ENCODE results near the gene ARHGAP35. TPM values are rescaled to one million over a fixed set of nuclear protein-coding genes. Genes with fewer than 3 reads are reported as not detected.
A peak's percentile ranks its signal among the peaks of the same experiment; 100 is the strongest.
"Not testable (repeated sequence)": the region's sequence is repeated elsewhere in the genome, so short reads cannot be mapped to it uniquely, and the experiment has no call there.

Gene ARHGAP35
- total RNA-seq, 2 donors from 2014 or later, result 22.7 to 30.0 TPM

DNA sequence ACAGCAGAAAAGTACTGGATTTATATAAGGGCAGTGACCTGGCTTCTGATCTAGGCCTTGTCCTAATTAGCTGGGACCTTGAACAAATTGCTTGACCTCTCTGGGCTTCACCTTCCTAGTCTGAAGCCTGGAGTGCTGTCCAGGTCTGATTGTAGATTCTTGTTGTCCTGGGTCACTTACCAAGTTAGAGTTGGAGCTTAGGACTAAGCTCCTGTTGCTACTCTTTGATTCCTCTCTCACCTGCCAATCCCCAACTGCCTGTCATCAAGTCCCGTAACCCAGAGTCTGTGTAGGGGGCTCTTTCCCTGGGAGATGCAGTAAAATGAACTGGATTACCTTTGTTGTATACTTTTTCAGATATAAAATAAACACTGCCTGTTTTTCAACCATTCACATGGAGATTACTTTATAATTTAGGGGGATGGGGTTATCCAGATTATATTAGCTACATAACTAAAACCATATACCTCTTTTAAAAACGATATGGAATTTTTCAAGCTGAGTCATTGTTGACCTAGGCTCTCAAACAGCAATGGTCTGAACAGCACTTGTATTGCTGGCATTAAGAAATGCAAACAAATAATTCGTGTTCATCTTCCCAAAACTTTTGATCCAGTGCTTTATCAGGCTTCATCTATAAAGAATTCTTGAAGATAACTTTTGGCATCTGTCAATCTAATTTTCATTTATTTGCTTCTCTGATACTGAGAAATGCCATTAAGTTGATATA is 5.8 kb downstream of the ARHGAP35 start:
- no peaks in the 10 kb centered on the region for H3K36me3 Mint-ChIP-seq (ENCODE audit: insufficient read depth in 2 of 2)
- H3K4me3 Mint-ChIP-seq, result no peak overlapping the region
- ATAC-seq (replicated peaks in 1 of 2) (no peak), DNase-seq (no peak)
- H3K27me3 Mint-ChIP-seq (ENCODE audit: low read depth), result no peaks in the 10 kb centered on the region
- H3K4me1 Mint-ChIP-seq (ENCODE audit: low read depth), result peaks cover 47% of the 10 kb centered on the region
- no peaks in the 10 kb centered on the region for H3K9me3 Mint-ChIP-seq
- H3K27ac Mint-ChIP-seq, result peak overlapping the region; percentile 3

DNA sequence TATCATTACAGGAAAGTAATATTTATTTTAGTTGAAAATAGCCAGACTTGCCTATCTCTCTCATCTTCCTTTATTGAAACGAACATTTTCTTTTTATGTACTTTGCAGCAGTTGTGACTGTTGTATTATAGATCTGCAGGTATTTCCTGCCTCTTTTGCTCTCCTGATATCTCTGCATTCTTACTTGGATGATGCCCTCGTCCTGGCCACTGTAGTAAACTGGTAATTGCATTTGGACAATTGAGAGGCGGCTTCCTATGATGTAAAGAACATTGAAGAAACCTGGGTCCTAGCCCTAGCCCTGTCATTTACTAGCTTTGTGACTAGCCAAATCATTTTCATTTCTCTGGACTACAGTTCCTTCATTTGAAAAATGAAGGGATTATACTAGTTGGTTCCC is 6.4 kb downstream of the ARHGAP35 start:
- no peaks in the 10 kb centered on the region for H3K36me3 Mint-ChIP-seq (ENCODE audit: insufficient read depth in 2 of 2)
- H3K27me3 Mint-ChIP-seq (ENCODE audit: low read depth), result no peaks in the 10 kb centered on the region
- ATAC-seq (replicated peaks in 1 of 2), result no peak
- H3K9me3 Mint-ChIP-seq, result no peaks in the 10 kb centered on the region
- H3K4me3 Mint-ChIP-seq, result no peak overlapping the region
- DNase-seq, result no peak
- H3K4me1 Mint-ChIP-seq (ENCODE audit: low read depth), result peaks cover 47% of the 10 kb centered on the region
- peak overlapping the region; percentile 80 for H3K27ac Mint-ChIP-seq

DNA sequence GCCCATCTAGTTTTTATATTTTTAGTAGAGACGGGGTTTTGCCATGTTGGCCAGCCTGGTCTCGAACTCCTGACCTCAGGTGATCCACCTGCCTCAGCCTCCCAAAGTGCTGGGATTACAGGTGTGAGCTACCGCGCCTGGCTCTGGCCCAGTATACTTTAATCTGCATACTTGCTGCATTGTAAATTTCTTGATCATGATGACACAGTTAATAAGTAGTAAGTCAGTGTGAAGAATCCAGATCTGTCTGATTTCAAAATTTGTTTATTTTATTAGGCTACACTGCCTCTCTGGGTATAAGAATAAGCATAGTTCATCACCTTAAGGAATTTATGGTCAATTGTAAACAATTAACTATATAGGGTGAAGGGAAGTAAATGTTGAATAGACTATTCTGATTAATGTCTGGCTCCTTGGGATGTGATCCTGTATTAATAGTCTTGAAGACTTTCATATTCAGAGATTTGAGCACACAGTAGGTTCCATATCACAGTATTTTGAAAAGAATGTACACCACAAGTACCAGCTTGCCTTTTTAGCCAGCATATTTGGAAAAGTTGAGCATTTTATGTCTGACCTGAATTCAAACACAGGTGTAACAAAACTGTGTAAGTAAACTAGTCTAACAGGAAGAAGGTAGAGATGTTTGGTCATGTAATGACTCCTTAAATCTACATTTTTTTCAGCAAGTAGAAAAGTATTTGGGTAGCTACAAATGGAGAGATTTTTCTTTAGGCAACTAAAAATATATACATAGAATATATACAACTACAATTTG is 7.4 kb downstream of the ARHGAP35 start:
- no peaks in the 10 kb centered on the region for H3K27me3 Mint-ChIP-seq (ENCODE audit: low read depth)
- H3K27ac Mint-ChIP-seq, result no peak overlapping the region
- no peak overlapping the region for H3K4me3 Mint-ChIP-seq
- H3K4me1 Mint-ChIP-seq (ENCODE audit: low read depth), result peaks cover 47% of the 10 kb centered on the region
- DNase-seq, result no peak
- no peaks in the 10 kb centered on the region for H3K36me3 Mint-ChIP-seq (ENCODE audit: insufficient read depth in 2 of 2)
- ATAC-seq (replicated peaks in 1 of 2), result no peak
- H3K9me3 Mint-ChIP-seq, result no peaks in the 10 kb centered on the region

DNA sequence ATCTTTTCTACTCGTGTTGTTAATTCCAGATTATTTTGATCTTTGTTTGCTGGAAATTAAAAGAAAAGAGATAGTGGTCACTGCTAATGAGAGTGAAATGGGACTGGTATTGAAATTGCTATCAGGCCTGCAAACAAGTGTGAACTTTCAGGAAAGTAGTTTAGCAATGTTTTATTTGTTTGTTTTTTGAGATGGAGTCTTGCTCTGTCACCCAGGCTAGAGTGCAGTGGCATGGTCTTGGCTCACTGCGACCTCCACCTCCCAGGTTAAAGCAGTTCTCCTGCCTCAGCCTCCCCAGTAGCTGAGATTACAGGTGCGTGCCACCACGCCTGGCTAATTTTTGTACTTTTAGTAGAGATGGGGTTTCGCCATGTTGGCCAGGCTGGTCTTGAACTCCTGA is 10.4 kb downstream of the ARHGAP35 start:
- not testable (repeated sequence) for H3K27ac Mint-ChIP-seq; H3K9me3 Mint-ChIP-seq; DNase-seq; H3K4me3 Mint-ChIP-seq; H3K36me3 Mint-ChIP-seq (ENCODE audit: insufficient read depth in 2 of 2); ATAC-seq (replicated peaks in 1 of 2); H3K27me3 Mint-ChIP-seq (ENCODE audit: low read depth)
- peaks cover 33% of the 10 kb centered on the region for H3K4me1 Mint-ChIP-seq (ENCODE audit: low read depth)

DNA sequence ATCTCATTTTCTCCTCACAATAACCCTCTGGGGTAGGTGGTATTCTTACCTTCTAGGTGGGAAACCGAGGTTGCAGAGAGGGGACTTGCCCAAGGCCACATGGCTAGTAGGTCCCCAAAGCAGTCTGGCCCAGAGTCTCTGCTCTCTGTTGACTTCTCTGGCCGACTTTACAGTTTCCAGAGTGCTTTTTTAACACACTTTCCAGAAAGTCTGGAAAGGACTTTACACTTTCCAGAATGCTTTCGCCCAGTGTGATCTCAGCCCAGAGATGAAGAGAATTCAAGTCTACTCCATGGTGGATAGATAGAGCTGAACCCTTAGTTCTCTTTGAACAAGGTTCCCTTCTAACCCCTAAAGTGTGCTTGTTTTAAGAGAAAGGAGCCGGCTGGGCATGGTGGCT is 12.2 kb downstream of the ARHGAP35 start:
- no peaks in the 10 kb centered on the region for H3K27me3 Mint-ChIP-seq (ENCODE audit: low read depth)
- DNase-seq, result no peak
- no peaks in the 10 kb centered on the region for H3K9me3 Mint-ChIP-seq
- H3K27ac Mint-ChIP-seq, result no peak overlapping the region
- H3K36me3 Mint-ChIP-seq (ENCODE audit: insufficient read depth in 2 of 2), result peaks cover 0 to 4% of the 10 kb centered on the region in 2 donors
- no peak for ATAC-seq (replicated peaks in 1 of 2)
- H3K4me3 Mint-ChIP-seq, result no peak overlapping the region
- H3K4me1 Mint-ChIP-seq (ENCODE audit: low read depth), result peaks cover 15% of the 10 kb centered on the region

DNA sequence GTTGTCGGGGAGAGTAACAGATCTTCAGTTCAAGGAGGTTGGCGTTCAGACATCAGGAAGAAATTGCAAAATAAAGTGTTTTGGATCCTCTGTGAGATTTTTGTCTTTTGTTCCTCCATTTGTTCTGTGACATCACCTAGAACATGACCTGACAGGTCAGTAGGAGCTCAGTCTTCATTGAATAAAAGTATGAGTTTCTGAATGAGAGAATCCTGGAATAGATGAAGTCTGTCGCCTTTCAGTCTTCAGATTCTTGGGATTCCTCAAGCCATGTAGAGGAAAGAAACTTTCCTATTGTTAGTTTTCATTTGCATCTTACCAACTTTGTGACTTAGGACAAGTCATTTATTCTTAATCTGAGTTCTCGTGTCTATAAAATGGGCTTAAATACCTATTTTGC is 14.4 kb downstream of the ARHGAP35 start:
- no peak for ATAC-seq (replicated peaks in 1 of 2)
- Mint-ChIP-seq H3K4me3 (no peak overlapping the region), H3K36me3 (ENCODE audit: insufficient read depth in 2 of 2) (peaks cover 0 to 4% of the 10 kb centered on the region in 2 donors), H3K4me1 (ENCODE audit: low read depth) (peaks cover 8% of the 10 kb centered on the region), H3K27me3 (ENCODE audit: low read depth) (no peaks in the 10 kb centered on the region), H3K27ac (no peak overlapping the region), H3K9me3 (no peaks in the 10 kb centered on the region)
- DNase-seq, result no peak

DNA sequence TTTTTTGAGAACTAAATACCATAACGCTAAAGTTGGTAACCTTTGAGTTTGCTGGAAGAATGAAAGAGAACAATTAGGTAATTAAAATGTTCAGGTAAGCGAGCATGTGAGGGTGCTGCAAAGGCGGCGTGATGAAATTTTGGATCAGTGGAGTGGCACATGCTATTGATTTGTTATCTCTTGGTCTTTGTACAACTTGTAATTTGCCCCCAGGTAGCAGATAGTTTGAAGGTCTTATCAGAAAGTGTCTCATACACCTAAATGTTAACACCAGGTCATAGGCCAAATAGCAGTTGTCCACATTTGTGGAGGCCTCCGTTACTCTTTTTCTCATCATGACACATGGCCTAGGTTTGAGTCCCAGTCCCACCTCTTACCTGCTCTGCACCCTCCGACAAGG is 14.9 kb downstream of the ARHGAP35 start:
- H3K27ac Mint-ChIP-seq, result no peak overlapping the region
- no peaks in the 10 kb centered on the region for H3K27me3 Mint-ChIP-seq (ENCODE audit: low read depth)
- H3K9me3 Mint-ChIP-seq, result no peaks in the 10 kb centered on the region
- no peak overlapping the region for H3K4me3 Mint-ChIP-seq
- ATAC-seq (replicated peaks in 1 of 2), result no peak
- peaks cover 0 to 4% of the 10 kb centered on the region in 2 donors for H3K36me3 Mint-ChIP-seq (ENCODE audit: insufficient read depth in 2 of 2)
- peaks cover 8% of the 10 kb centered on the region for H3K4me1 Mint-ChIP-seq (ENCODE audit: low read depth)
- no peak for DNase-seq

DNA sequence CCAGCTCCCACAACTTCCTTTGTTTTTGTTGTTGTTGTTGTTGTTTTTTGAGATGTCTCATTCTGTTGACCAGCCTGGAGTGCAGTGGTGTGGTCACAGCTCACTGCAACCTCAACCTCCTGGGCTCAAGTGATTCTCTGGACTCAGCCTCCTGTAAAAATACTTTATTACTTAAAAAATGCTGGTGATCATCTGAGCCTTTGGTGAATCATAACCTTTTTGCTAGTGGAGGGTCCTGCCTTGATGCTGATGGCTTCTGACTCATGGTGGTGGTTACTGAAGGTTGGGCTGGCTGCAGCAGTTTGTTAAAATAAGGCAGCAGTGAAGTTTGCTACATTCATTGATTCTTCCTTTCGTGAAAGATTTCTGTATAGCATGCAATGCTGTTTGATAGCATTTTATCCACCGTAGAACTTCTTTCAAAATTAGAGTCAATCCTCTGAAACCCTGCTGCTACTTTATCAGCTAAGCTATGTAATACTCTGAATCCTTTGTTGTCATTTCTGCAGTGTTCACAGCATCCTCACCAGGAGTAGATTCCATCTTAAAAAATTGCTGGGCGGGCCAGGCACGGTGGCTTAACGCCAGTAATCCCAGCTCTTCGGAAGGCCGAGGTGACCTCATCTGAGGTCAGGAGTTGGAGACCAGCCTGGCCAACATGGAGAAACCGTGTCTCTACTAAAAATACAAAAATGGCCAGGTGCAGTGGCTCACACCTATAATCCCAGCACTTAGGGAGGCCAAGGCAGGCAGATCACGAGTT is 18.0 kb downstream of the ARHGAP35 start:
- ATAC-seq (replicated peaks in 1 of 2), result peak; percentile 44 to 49
- H3K4me1 Mint-ChIP-seq (ENCODE audit: low read depth), result peaks cover 8% of the 10 kb centered on the region
- no peaks in the 10 kb centered on the region for H3K9me3 Mint-ChIP-seq
- DNase-seq, result no peak
- peaks cover 0 to 4% of the 10 kb centered on the region in 2 donors for H3K36me3 Mint-ChIP-seq (ENCODE audit: insufficient read depth in 2 of 2)
- H3K4me3 Mint-ChIP-seq, result no peak overlapping the region
- H3K27me3 Mint-ChIP-seq (ENCODE audit: low read depth), result no peaks in the 10 kb centered on the region
- no peak overlapping the region for H3K27ac Mint-ChIP-seq

DNA sequence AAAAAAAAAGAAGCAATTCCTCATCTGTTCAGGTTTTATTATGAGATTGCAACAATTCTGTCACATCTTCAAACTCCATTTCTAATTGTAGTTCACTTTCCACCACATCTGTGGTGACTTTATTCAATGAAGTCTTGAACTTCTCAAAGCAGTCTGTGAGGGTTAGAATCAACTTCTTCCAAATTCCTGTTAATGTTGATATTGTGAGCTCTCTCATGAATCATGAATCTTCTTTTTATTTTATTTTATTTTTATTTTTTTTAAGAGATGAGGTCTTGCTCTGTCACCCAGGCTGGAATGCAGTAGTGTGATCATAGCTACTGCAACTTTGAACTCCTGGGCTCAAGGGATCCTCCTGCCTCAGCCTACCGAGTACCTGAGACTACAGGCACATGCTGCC is 19.6 kb downstream of the ARHGAP35 start:
- ATAC-seq (replicated peaks in 1 of 2), result no peak
- H3K4me3 Mint-ChIP-seq, result no peak overlapping the region
- H3K9me3 Mint-ChIP-seq, result no peaks in the 10 kb centered on the region
- H3K27me3 Mint-ChIP-seq (ENCODE audit: low read depth), result no peaks in the 10 kb centered on the region
- DNase-seq, result no peak
- peaks cover 8% of the 10 kb centered on the region for H3K4me1 Mint-ChIP-seq (ENCODE audit: low read depth)
- H3K36me3 Mint-ChIP-seq (ENCODE audit: insufficient read depth in 2 of 2), result peaks cover 0 to 2% of the 10 kb centered on the region in 2 donors
- no peak overlapping the region for H3K27ac Mint-ChIP-seq

DNA sequence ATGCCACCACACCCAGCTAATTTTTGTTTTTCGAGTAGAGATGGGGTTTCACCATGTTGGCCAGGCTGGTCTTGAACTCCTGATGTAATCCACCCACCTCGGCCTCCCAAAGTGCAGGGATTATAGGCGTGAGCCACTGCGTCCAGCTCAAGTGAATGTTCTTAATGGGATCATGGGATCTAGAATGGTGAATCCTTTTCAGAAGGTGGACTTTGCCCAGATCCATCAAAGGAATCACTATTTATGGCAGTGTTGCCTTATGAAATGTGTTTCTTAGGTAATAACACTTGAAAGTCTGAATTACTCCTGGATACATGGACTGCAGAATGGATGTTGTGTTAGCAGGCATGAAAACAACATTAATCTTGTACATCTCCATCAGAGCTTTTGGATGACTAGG is 20.3 kb downstream of the ARHGAP35 start:
- Mint-ChIP-seq H3K27me3 (ENCODE audit: low read depth) (no peaks in the 10 kb centered on the region), H3K4me3 (no peak overlapping the region), H3K4me1 (ENCODE audit: low read depth) (peaks cover 8% of the 10 kb centered on the region), H3K9me3 (no peaks in the 10 kb centered on the region), H3K27ac (no peak overlapping the region), H3K36me3 (ENCODE audit: insufficient read depth in 2 of 2) (no peaks in the 10 kb centered on the region)
- ATAC-seq (replicated peaks in 1 of 2) (no peak), DNase-seq (no peak)

DNA sequence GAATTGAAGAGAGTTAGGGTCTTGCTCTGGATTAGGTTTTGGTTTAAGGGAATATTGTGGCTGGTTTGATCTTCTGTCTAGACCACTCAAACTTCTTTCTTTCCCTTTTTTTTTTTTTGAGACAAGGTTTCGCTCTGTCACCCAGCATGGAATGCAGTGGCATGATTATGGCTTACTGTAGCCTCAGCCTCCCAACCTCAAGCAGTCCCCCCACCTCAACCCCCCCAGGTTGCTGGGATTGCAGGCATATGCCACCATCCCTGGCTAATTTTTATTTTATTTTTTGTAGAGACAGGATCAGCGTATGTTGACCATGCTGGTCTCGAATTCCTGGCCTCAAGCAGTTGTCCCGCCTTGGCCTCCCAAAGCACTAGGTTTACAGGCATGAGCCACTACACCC is 21.2 kb downstream of the ARHGAP35 start:
- H3K36me3 Mint-ChIP-seq (ENCODE audit: insufficient read depth in 2 of 2), result no peaks in the 10 kb centered on the region
- H3K27ac Mint-ChIP-seq, result no peak overlapping the region
- H3K4me1 Mint-ChIP-seq (ENCODE audit: low read depth), result peaks cover 17% of the 10 kb centered on the region
- H3K4me3 Mint-ChIP-seq, result no peak overlapping the region
- no peaks in the 10 kb centered on the region for H3K27me3 Mint-ChIP-seq (ENCODE audit: low read depth)
- ATAC-seq (replicated peaks in 1 of 2) (no peak), DNase-seq (no peak)
- no peaks in the 10 kb centered on the region for H3K9me3 Mint-ChIP-seq

DNA sequence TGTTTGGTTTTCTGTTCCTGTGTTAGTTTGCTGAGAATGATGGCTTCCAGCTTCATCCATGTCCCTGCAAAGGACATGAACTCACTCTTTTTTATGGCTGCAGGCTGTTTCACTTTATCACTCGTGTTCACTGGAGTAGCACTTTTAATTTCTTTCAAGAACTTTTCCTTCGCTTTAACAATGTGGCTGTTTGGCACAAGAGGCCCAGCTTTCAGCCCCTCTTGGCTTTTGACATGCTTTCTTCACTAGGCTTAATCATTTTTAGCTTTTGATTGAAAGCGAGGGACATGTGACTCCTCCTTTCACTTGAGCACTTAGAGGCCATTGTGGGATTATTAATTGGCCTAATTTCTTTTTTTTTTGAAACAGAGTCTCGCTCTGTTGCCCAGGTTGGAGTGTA is 22.0 kb downstream of the ARHGAP35 start:
- H3K36me3 Mint-ChIP-seq (ENCODE audit: insufficient read depth in 2 of 2), result not testable (repeated sequence)

DNA sequence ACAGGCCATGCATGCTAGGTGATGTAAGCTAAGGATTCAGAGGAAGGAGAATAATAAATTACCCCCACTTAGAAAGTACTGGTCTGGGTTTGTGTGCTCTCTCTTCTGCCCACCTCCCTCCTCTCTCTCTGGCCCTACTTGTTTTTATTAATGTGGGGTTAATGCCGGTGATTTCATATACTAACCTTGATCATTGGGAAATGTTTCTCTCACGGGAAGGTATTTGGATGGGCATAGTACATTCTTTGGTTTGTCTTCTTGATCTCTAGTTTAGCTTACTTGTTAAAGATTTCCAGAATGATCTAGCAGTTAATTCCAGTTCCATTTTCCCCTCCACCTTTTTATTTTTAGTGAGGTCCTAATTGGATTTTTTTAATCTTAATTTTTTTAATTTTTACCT is 24.6 kb downstream of the ARHGAP35 start:
- ATAC-seq (replicated peaks in 1 of 2) (no peak), DNase-seq (no peak)
- no peak overlapping the region for H3K4me3 Mint-ChIP-seq
- H3K27ac Mint-ChIP-seq, result no peak overlapping the region
- H3K27me3 Mint-ChIP-seq (ENCODE audit: low read depth), result no peaks in the 10 kb centered on the region
- peaks cover 15% of the 10 kb centered on the region for H3K4me1 Mint-ChIP-seq (ENCODE audit: low read depth)
- no peaks in the 10 kb centered on the region for H3K36me3 Mint-ChIP-seq (ENCODE audit: insufficient read depth in 2 of 2)
- H3K9me3 Mint-ChIP-seq, result no peaks in the 10 kb centered on the region

More for the DNA sequence above, 22.0 kb downstream of the ARHGAP35 start:
- not testable (repeated sequence) for H3K27me3 Mint-ChIP-seq (ENCODE audit: low read depth); H3K27ac Mint-ChIP-seq; H3K9me3 Mint-ChIP-seq; DNase-seq; ATAC-seq (replicated peaks in 1 of 2); H3K4me3 Mint-ChIP-seq
- H3K4me1 Mint-ChIP-seq (ENCODE audit: low read depth), result peaks cover 18% of the 10 kb centered on the region

All from activated T-cell treated with anti-CD3 and anti-CD28 coated beads, Interleukin-2, amount 50 U/mL, for 72 hours (primary cell).